UCSD-AML1 (cell line): Measurements from ENCODE around the gene TPR.
"Not testable (repeated sequence)": the region's sequence is repeated elsewhere in the genome, so short reads cannot be mapped to it uniquely, and the experiment has no call there.

Experiments
- DNase-seq: peaks from one replicate; lab custom pipeline; 2025; ENCODE audit not compliant: unreplicated experiment; lab: John Stamatoyannopoulos, UW

Gene TPR

GRCh38 chr1:186375152-186375928 lies at the start of gene TPR, which contains the start of gene ODR4:
Gene TPR (minus strand): TSS chr1:186375253. CDS start chr1:186375028, 225 bp downstream.
Gene ODR4 (plus strand): TSS chr1:186375838. CDS start chr1:186379786, 3,948 bp downstream.
- DNase-seq, result peak; percentile 100

DNA sequence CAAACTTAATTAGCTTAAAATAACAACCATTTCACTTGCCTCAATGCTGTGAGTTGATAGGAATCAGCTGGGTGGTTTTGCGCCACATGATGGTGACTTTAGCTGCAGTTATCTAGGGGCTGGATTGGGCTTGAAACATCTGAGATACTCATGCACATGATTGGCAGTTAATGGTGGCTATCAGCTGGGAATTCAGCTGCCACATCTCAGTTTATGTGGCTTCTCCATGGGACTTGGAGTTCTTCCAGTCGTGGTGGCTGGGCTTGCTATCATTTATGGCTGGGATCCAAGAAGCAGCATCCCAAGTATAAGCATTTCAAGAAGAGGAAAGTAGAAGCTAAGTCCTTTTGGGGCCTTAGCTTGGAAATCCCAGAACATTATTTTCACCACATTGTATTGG lies 49.5 kb upstream of the TPR start:
- DNase-seq, result no peak

DNA sequence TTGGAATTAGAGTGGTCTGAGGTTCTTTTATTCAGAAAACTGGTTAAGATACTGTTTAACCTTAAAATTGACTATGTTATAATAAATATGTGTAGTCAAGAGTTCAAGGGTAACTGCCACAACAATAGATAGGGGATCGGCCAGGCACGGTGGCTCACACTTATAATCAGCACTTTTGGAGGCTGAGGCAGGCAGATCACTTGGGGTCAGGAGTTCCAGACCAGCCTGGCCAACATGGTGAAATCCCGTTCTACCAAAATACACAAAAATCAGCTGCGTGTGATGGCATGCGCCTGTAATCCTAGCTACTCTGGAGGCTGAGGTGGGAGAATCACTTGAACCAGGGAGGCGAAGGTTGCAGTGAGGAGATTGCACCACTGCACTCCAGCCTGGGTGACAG lies 46.4 kb upstream of the TPR start:
- no peak for DNase-seq

DNA sequence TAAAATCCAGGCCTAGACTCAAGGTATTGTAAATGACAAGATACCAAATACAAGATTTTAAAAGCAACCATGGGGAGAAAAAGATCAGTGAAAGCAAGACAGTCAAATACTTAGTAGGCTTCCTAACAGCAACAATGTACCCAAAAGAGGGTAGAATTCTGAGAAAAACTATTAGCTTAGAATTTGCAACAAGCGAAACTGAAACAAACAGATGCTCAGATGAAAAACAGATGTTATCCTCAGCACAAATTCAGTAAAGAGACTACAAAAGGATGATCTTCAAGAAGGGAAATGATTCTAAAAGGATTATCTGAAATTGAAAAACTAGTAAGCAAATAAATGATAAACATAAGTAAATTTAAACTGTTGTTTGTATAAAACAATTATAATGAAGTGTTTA lies 45.9 kb upstream of the TPR start:
- no peak for DNase-seq

GRCh38 chr1:186420311-186420710 lies 45.3 kb upstream of the TPR start:
- DNase-seq, result no peak

DNA sequence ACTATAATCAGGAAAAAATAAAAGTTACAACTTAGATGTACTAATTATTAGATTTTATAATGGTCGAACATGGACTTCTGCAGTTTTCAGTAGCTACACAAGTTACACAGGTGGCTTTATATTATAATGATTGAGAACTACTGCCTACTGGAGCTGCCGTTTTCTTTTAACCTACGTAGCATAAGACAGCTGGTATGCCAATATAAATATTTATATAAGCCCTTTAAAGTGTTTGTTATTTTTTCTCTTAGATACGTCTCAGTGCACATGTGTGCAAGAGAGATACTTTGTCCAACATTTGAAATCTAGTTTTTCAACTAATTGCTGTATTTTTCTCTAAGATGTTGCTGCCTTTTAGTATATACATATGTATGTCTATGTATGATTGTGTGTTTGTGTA lies 43.5 kb upstream of the TPR start:
- no peak for DNase-seq

DNA sequence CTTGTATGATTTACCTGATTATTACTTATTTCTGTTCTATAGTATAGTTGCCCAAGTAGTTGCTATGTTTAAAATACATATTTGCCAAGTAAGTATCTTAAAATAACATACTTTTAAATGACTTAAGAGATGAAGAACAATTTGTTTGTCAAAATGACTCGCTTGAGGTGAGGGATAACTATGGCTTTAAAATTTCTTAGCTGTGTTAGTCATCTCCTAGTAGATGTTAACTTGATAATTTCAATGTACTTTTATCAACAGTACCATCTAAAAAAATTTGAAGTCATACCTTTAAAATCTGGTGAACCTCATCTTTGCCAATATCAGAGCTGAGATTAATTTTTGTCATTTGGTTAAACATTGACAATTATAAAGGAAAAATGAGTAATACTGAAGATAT lies 38.3 kb upstream of the TPR start:
- no peak for DNase-seq

- no peak for DNase-seq
Observed at GRCh38 chr1:186409091-186409490, 34.0 kb upstream of the TPR start.

DNA sequence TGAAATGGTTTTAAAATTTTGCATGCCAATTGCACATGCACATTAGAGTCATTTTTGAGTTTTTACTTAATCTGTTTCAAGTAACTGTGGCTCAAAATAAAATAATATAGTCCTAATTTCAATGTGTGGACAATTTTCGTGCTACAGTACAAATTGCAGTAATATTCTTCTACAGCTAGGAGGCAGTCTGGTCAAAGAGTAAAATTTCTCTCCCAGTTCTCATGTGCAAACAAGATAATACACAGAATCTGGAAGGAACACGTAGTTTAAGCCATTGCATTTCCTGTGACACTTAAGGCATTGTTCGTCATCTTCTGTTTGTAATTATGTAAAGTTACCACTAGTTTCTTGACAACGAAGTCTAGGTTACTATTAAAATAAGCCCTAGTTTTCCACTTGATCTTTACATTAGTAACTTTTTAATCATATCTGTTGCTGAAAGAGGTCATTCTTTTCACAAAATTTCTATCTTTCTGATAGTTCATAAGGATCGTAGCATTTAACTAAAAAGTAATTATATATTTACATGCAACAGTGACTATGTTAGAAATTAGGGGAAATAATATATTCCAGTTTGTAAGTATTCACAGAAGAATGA lies 29.5 kb upstream of the TPR start:
- DNase-seq, result no peak

GRCh38 chr1:186403632-186404031 lies 28.6 kb upstream of the TPR start:
- DNase-seq, result no peak

DNA sequence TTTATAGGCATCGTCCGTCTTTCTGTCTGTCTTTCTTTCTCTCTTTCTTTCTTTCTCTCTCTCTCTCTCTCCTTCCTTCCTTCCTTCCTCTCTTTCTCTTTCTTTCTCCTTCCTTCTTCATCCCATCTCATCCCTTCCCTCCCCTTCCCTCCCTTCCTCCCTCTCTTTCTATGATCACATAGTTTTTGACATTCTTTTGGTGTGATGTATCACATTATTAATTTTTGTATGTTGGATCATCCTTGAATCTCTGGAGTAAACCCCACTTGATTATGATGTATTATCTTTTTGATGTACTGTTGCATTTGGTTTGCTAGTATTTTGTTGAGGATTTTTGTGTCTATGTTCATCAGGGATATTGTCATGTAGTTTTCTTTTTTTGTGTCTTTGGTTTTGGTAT lies 26.4 kb upstream of the TPR start:
- DNase-seq, result not testable (repeated sequence)

GRCh38 chr1:186392711-186393110 lies 17.7 kb upstream of the TPR start:
- DNase-seq, result not testable (repeated sequence)

DNA sequence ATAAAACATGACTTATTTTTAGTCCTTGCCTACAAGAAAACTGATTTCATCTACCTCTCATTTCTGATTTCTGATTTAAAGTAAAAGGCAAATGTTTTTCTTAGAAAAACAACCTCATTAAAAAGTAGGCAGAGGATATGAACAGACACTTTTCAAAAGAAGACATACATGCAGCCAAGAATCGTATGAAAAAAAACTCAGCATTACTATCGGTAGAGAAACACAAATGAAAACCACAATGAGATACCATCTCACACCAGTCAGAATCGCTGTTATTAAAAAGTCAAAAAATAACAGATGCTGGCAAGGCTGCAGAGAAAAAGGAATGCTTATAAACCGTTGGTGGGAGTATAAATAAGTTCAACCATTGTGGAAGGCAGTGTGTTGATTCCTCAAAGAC lies 16.8 kb upstream of the TPR start:
- DNase-seq, result no peak

DNA sequence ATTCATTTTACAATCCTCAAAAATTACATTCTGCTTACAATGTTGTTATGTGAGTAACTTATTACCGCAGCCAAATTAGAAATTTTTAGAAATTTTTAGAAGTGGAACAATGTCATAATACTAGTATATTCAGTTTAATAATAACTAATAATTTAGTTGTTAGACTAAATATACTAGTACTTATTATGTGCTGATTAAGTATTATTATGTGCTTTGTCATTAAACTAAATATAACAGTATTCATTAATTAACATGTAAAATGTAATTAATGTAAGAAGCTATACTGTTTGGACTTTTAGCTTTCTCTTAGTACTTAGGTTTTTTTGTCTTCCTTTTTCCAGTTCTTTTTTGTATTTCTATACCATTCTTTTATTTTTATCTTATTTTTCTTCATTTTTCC lies 15.9 kb upstream of the TPR start:
- no peak for DNase-seq

DNA sequence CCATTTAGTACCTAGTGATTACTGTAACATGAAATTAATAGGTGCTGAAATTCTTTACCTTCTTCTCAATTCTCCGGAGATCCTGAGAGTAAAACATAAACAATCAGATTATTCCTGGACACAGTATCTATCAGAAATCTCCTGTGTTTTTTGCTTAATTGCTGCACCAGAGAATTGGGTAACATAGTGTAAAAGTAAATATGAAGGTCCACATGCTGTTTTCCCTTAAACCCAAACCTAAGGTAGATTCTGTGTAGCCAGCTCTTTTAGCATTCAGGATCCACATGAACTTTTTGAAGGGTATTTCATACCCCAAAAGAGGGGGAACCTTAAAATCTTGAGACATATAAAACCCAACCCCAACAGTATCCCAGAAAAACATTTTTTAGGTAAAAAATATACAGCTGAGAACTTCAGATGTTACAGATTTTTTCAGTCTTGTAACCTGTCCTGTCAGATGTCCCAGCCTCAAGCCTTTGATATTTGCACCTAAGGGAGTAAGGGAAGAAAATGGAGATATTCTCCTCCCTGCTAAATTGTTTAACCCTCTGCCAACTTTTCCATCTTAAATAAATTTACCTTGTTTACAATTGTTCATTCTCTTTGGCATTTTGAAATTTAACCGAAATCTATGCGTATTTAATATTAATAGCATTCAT lies 11.8 kb upstream of the TPR start:
- DNase-seq, result no peak

DNA sequence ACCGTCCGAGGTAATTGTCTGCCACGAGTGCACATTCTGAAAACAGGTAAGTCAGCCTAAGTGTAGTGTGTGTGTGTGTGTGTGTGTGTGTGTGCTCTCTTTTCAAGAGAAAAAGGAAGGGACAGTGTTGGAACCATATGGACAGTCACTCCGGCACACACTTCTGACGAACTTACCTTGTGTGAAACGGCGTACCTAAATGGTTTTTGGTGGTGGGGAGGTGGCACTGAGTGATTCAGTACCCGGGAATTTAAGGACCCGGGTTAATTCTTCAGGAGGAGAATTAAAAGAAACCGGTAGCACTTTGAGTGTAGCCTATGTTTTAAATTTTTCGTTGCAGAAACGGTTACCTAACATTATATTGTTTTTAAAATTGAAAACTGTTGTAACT lies 871 bp upstream of the TPR start:
- no peak for DNase-seq

- peak; percentile 18 for DNase-seq
Observed at GRCh38 chr1:186374303-186375151, 526 bp downstream of the TPR start.

- DNase-seq, result not testable (repeated sequence)
Observed at GRCh38 chr1:186347837-186348691, 27.0 kb downstream of the TPR start.

- no peak for DNase-seq
Observed at GRCh38 chr1:186340772-186341171, 34.3 kb downstream of the TPR start.

GRCh38 chr1:186337554-186337953 lies 37.5 kb downstream of the TPR start:
- DNase-seq, result no peak
